ENCODE results near the gene TMPRSS11D.

The TMPRSS11D gene

GRCh38 chr4:67911141-67911540 is 27.3 kb upstream of the TMPRSS11D start:
- Histone ChIP-seq H2AFZ (ENCODE audit: low read depth, low read length) (no peak overlapping the region), H2BK12ac (ENCODE audit: low read length in 2 of 2) (no peak overlapping the region), H3K4me3 (ENCODE audit: insufficient read depth in 1 of 2, low read depth in 1 of 2, low read length in 2 of 2) (no peak overlapping the region), H2BK120ac (ENCODE audit: low read depth, low read length) (no peak overlapping the region), H3K14ac (ENCODE audit: low read length in 2 of 2) (no peak overlapping the region), H3K9ac (ENCODE audit: low read length) (no peak overlapping the region), H3K4ac (ENCODE audit: low read depth in 1 of 2, low read length in 2 of 2) (no peak overlapping the region), H2AK5ac (ENCODE audit: low read length, severe bottlenecking) (no peak overlapping the region), H3K36me3 (ENCODE audit: control insufficient read depth in 1 of 2, insufficient read depth in 2 of 2, low read depth in 1 of 2, low read length in 2 of 2) (no peaks in the 10 kb centered on the region), H4K8ac (ENCODE audit: low read length) (no peak overlapping the region), H3K79me1 (replicated peaks; ENCODE audit: low read length, poor library complexity, severe bottlenecking) (no peaks in the 10 kb centered on the region), H3K27ac (ENCODE audit: low read length, poor library complexity, severe bottlenecking) (no peak overlapping the region), H3K18ac (ENCODE audit: low read depth in 1 of 2, low read length in 2 of 2) (no peak overlapping the region), H4K91ac (ENCODE audit: low read length) (no peak overlapping the region), H2BK15ac (ENCODE audit: low read depth, poor library complexity, severe bottlenecking) (no peak overlapping the region), H3K4me1 (ENCODE audit: control insufficient read depth, insufficient read depth, low read depth, low read length) (no peaks in the 10 kb centered on the region), H3K23ac (ENCODE audit: low read length in 2 of 2) (no peak overlapping the region), H3K4me2 (ENCODE audit: low read length, poor library complexity, severe bottlenecking) (no peak overlapping the region), H3K27me3 (ENCODE audit: control insufficient read depth in 1 of 2, insufficient read depth in 1 of 2, low read length in 2 of 2) (no peaks in the 10 kb centered on the region), H3K9me3 (ENCODE audit: control insufficient read depth, low read length) (no peaks in the 10 kb centered on the region), H2BK5ac (ENCODE audit: low read depth, low read length, poor library complexity, severe bottlenecking) (no peak overlapping the region)
- 92% methylated on average over 2 of the region's 4 CpGs for WGBS
- no peak for DNase-seq

- Histone ChIP-seq H2AFZ (ENCODE audit: low read depth, low read length) (no peak overlapping the region), H4K91ac (ENCODE audit: low read length) (no peak overlapping the region), H2BK15ac (ENCODE audit: low read depth, poor library complexity, severe bottlenecking) (no peak overlapping the region), H3K4ac (ENCODE audit: low read depth in 1 of 2, low read length in 2 of 2) (no peak overlapping the region), H3K4me1 (ENCODE audit: control insufficient read depth, insufficient read depth, low read depth, low read length) (no peaks in the 10 kb centered on the region), H3K18ac (ENCODE audit: low read depth in 1 of 2, low read length in 2 of 2) (no peak overlapping the region), H2AK5ac (ENCODE audit: low read length, severe bottlenecking) (no peak overlapping the region), H3K23ac (ENCODE audit: low read length in 2 of 2) (no peak overlapping the region), H3K79me1 (replicated peaks; ENCODE audit: low read length, poor library complexity, severe bottlenecking) (no peaks in the 10 kb centered on the region), H3K14ac (ENCODE audit: low read length in 2 of 2) (no peak overlapping the region), H3K4me2 (ENCODE audit: low read length, poor library complexity, severe bottlenecking) (no peak overlapping the region), H3K9ac (ENCODE audit: low read length) (no peak overlapping the region), H2BK12ac (ENCODE audit: low read length in 2 of 2) (no peak overlapping the region), H3K36me3 (ENCODE audit: control insufficient read depth in 1 of 2, insufficient read depth in 2 of 2, low read depth in 1 of 2, low read length in 2 of 2) (no peaks in the 10 kb centered on the region), H2BK120ac (ENCODE audit: low read depth, low read length) (no peak overlapping the region), H3K27me3 (ENCODE audit: control insufficient read depth in 1 of 2, insufficient read depth in 1 of 2, low read length in 2 of 2) (no peaks in the 10 kb centered on the region), H3K9me3 (ENCODE audit: control insufficient read depth, low read length) (no peaks in the 10 kb centered on the region), H2BK5ac (ENCODE audit: low read depth, low read length, poor library complexity, severe bottlenecking) (no peak overlapping the region), H3K27ac (ENCODE audit: low read length, poor library complexity, severe bottlenecking) (no peak overlapping the region), H3K4me3 (ENCODE audit: insufficient read depth in 1 of 2, low read depth in 1 of 2, low read length in 2 of 2) (no peak overlapping the region), H4K8ac (ENCODE audit: low read length) (no peak overlapping the region)
- DNase-seq, result no peak
- WGBS, result 0% methylated on average over 1 of the region's 1 CpG
These were observed 26.7 kb upstream of the TMPRSS11D start for GRCh38 chr4:67910585-67910905.

DNA sequence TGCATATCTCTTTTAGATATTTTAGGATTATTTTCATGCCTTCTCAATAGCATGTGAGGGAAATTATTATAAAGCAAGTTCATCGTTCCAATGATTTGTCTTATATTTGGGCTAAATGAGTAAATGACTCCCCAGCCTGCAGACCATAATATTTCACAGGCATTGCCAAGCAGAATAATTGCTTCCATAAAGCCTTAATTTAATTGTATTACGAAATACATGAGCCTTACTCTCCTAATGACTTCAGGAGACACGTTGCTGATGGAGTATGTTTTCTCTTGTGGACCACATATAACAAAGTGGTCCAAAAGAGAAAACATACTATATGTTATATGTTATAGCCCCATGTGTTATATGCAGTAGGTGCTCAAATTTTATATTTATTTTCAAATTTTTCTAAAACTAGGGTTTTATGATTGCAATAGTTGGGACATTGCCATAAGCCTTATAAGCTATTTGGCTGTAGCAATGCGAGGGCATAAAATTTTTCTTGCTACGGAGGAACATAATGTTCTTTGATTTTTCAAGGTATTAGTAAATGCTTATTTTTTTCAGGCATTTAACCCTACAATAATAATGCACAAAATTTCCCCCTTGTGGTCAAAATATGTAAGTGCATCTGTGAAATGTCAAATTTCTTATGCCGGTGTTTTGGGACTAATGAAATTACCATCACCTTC is 26.2 kb upstream of the TMPRSS11D start:
- no CpG with 5 or more reads among the region's 6 CpGs for WGBS
- H2BK5ac ChIP-seq (ENCODE audit: low read depth, low read length, poor library complexity, severe bottlenecking), result no peak overlapping the region
- H3K9me3 ChIP-seq (ENCODE audit: control insufficient read depth, low read length), result no peaks in the 10 kb centered on the region
- no peak overlapping the region for H4K91ac ChIP-seq (ENCODE audit: low read length)
- H3K79me1 ChIP-seq (replicated peaks; ENCODE audit: low read length, poor library complexity, severe bottlenecking), result no peaks in the 10 kb centered on the region
- no peak overlapping the region for H2BK12ac ChIP-seq (ENCODE audit: low read length in 2 of 2)
- no peaks in the 10 kb centered on the region for H3K27me3 ChIP-seq (ENCODE audit: control insufficient read depth in 1 of 2, insufficient read depth in 1 of 2, low read length in 2 of 2)
- H3K4me2 ChIP-seq (ENCODE audit: low read length, poor library complexity, severe bottlenecking), result no peak overlapping the region
- H3K14ac ChIP-seq (ENCODE audit: low read length in 2 of 2), result no peak overlapping the region
- H3K4me3 ChIP-seq (ENCODE audit: insufficient read depth in 1 of 2, low read depth in 1 of 2, low read length in 2 of 2), result no peak overlapping the region
- H2BK15ac ChIP-seq (ENCODE audit: low read depth, poor library complexity, severe bottlenecking), result no peak overlapping the region
- no peak overlapping the region for H2AK5ac ChIP-seq (ENCODE audit: low read length, severe bottlenecking)
- H3K4ac ChIP-seq (ENCODE audit: low read depth in 1 of 2, low read length in 2 of 2), result no peak overlapping the region
- peak; percentile 35 for DNase-seq
- no peak overlapping the region for H2AFZ ChIP-seq (ENCODE audit: low read depth, low read length)
- no peak overlapping the region for H4K8ac ChIP-seq (ENCODE audit: low read length)
- H3K23ac ChIP-seq (ENCODE audit: low read length in 2 of 2), result no peak overlapping the region
- no peaks in the 10 kb centered on the region for H3K36me3 ChIP-seq (ENCODE audit: control insufficient read depth in 1 of 2, insufficient read depth in 2 of 2, low read depth in 1 of 2, low read length in 2 of 2)
- no peak overlapping the region for H3K27ac ChIP-seq (ENCODE audit: low read length, poor library complexity, severe bottlenecking)
- H3K18ac ChIP-seq (ENCODE audit: low read depth in 1 of 2, low read length in 2 of 2), result no peak overlapping the region
- H3K9ac ChIP-seq (ENCODE audit: low read length), result no peak overlapping the region
- H2BK120ac ChIP-seq (ENCODE audit: low read depth, low read length), result no peak overlapping the region
- H3K4me1 ChIP-seq (ENCODE audit: control insufficient read depth, insufficient read depth, low read depth, low read length), result no peaks in the 10 kb centered on the region

GRCh38 chr4:67907650-67908049 is 23.8 kb upstream of the TMPRSS11D start:
- Histone ChIP-seq H3K36me3 (ENCODE audit: control insufficient read depth in 1 of 2, insufficient read depth in 2 of 2, low read depth in 1 of 2, low read length in 2 of 2) (no peaks in the 10 kb centered on the region), H3K9me3 (ENCODE audit: control insufficient read depth, low read length) (no peaks in the 10 kb centered on the region), H3K23ac (ENCODE audit: low read length in 2 of 2) (no peak overlapping the region), H3K4me1 (ENCODE audit: control insufficient read depth, insufficient read depth, low read depth, low read length) (no peaks in the 10 kb centered on the region), H2AK5ac (ENCODE audit: low read length, severe bottlenecking) (no peak overlapping the region), H3K14ac (ENCODE audit: low read length in 2 of 2) (peak overlapping the region in 1 of 2 experiments; percentile 4), H3K4me2 (ENCODE audit: low read length, poor library complexity, severe bottlenecking) (no peak overlapping the region), H3K4me3 (ENCODE audit: insufficient read depth in 1 of 2, low read depth in 1 of 2, low read length in 2 of 2) (no peak overlapping the region), H3K18ac (ENCODE audit: low read depth in 1 of 2, low read length in 2 of 2) (no peak overlapping the region), H2BK120ac (ENCODE audit: low read depth, low read length) (no peak overlapping the region), H3K9ac (ENCODE audit: low read length) (no peak overlapping the region), H2BK5ac (ENCODE audit: low read depth, low read length, poor library complexity, severe bottlenecking) (no peak overlapping the region), H4K91ac (ENCODE audit: low read length) (no peak overlapping the region), H2BK15ac (ENCODE audit: low read depth, poor library complexity, severe bottlenecking) (no peak overlapping the region), H3K79me1 (replicated peaks; ENCODE audit: low read length, poor library complexity, severe bottlenecking) (no peaks in the 10 kb centered on the region), H3K27ac (ENCODE audit: low read length, poor library complexity, severe bottlenecking) (no peak overlapping the region), H3K4ac (ENCODE audit: low read depth in 1 of 2, low read length in 2 of 2) (no peak overlapping the region), H3K27me3 (ENCODE audit: control insufficient read depth in 1 of 2, insufficient read depth in 1 of 2, low read length in 2 of 2) (no peaks in the 10 kb centered on the region), H2AFZ (ENCODE audit: low read depth, low read length) (no peak overlapping the region), H2BK12ac (ENCODE audit: low read length in 2 of 2) (no peak overlapping the region), H4K8ac (ENCODE audit: low read length) (no peak overlapping the region)
- no peak for DNase-seq
- 97% methylated on average over 4 of the region's 4 CpGs for WGBS
